Endothelial cell of umbilical vein (primary cell): ENCODE measurements around the gene UQCR10. TPM values are rescaled to one million over a fixed set of nuclear protein-coding genes. Genes with fewer than 3 reads are reported as not detected.

Experiments used
- BruUV-seq: library from RNA; stranded (reverse); fragments of 400-500 nt; replicated peaks from 2 replicates; lab custom pipeline; 2021; lab: Mats Ljungman, UMichigan
- CTCF ChIA-PET: fragments of 300-600, 350-600 bp; sonication (Branson Sonifier 250); formaldehyde crosslinking; loops from one replicate; lab custom pipeline; 2021; ENCODE audit warnings: antibody characterized with exemption, inconsistent platforms; lab: Charles Lee
- POLR2A ChIA-PET: fragments of 300-600, 350-600 bp; sonication (Branson Sonifier 250); formaldehyde crosslinking; loops from one replicate; lab custom pipeline; 2021; ENCODE audit warnings: antibody characterized with exemption, inconsistent platforms; lab: Charles Lee
- DNase-seq: peaks from one replicate; pipeline ENCODE4 v3.0.0-alpha.2; 2011; ENCODE audit warnings: low read depth, low spot score
- FAIRE-seq: peaks from 2 replicates; lab custom pipeline; 2011; peaks lifted over from hg19 to GRCh38; lab: Jason Lieb, UNC
- H2AFZ ChIP-seq: 2 replicates; pipeline ENCODE4 v1.6.0; 2012; ENCODE audit warnings: low read depth, low read length, control low read depth, inconsistent platforms
- H3K27ac ChIP-seq: 2 replicates; pipeline ENCODE4 v1.5.1; 2011; ENCODE audit warnings: low read depth, mild to moderate bottlenecking, control low read depth, low read length, moderate library complexity; ENCODE audit not compliant: insufficient read depth
- H3K27me3 ChIP-seq, 2 experiments: 2 replicates each; pipeline versions ENCODE4 v1.6.0 to v1.6.1; 2011; ENCODE audit warnings: low read length in 2 of 2, mixed read lengths in 1 of 2; ENCODE audit not compliant: control insufficient read depth in 2 of 2, insufficient read depth in 2 of 2
- H3K36me3 ChIP-seq, 2 experiments: 2 replicates in 1 of 2; 3 replicates in 1 of 2; pipeline ENCODE4 v1.5.1; 2011; ENCODE audit warnings: low read length in 2 of 2, mild to moderate bottlenecking in 1 of 2, moderate library complexity in 1 of 2; ENCODE audit not compliant: control insufficient read depth in 2 of 2, insufficient read depth in 2 of 2; ENCODE audit errors: extremely low read depth in 1 of 2
- H3K4me1 ChIP-seq: 3 replicates; pipeline ENCODE4 v1.5.1; 2011; ENCODE audit warnings: mild to moderate bottlenecking, low read length; ENCODE audit not compliant: control insufficient read depth, insufficient read depth; ENCODE audit errors: extremely low read depth
- H3K4me2 ChIP-seq: 2 replicates; pipeline ENCODE4 v1.6.1; 2011; ENCODE audit warnings: low read length, control low read depth, mixed read lengths; ENCODE audit not compliant: insufficient read depth
- H3K4me3 ChIP-seq, 3 experiments: fragments of 200-600 bp in 1 of 3; sonication (generic), shearing (Covaris generic) in 1 of 3; replicated peaks in 1 of 3; 2 replicates each; pipeline ENCODE4 v1.5.1; 2011 to 2016; ENCODE audit warnings: control low read depth in 3 of 3, low read length in 3 of 3, mild to moderate bottlenecking in 2 of 3, inconsistent platforms in 1 of 3, low read depth in 1 of 3, moderate library complexity in 1 of 3; ENCODE audit not compliant: insufficient read depth in 1 of 3
- H3K79me2 ChIP-seq: 2 replicates; pipeline ENCODE4 v1.6.0; 2012; ENCODE audit warnings: low read length, inconsistent platforms; ENCODE audit not compliant: control insufficient read depth, insufficient read depth
- H3K9ac ChIP-seq: replicated peaks from 2 replicates; pipeline ENCODE3; 2011; ENCODE audit warnings: low read length, control low read depth; ENCODE audit not compliant: insufficient read depth; ENCODE audit errors: extremely low read depth
- H3K9me1 ChIP-seq: replicated peaks from 3 replicates; pipeline ENCODE4 v1.6.0; 2011; ENCODE audit warnings: mild to moderate bottlenecking, low read length; ENCODE audit not compliant: control insufficient read depth, insufficient read depth; ENCODE audit errors: extremely low read depth
- H3K9me3 ChIP-seq: replicated peaks from 2 replicates; pipeline ENCODE4 v1.5.1; 2012; ENCODE audit warnings: low read length, inconsistent platforms; ENCODE audit not compliant: control insufficient read depth, insufficient read depth
- H4K20me1 ChIP-seq: replicated peaks from 2 replicates; pipeline ENCODE3; 2011; ENCODE audit warnings: mild to moderate bottlenecking, low read length; ENCODE audit not compliant: control insufficient read depth, insufficient read depth; ENCODE audit errors: extremely low read depth
- EZH2 ChIP-seq: IDR thresholded peaks from 2 replicates; pipeline ENCODE4 v1.6.1; 2012; ENCODE audit warnings: borderline replicate concordance, low read depth, mild to moderate bottlenecking, moderate library complexity, low read length, inconsistent platforms; ENCODE audit not compliant: severe bottlenecking
- FOS ChIP-seq: IDR thresholded peaks from 2 replicates; pipeline ENCODE4 v1.6.1; 2011; ENCODE audit warnings: mild to moderate bottlenecking, low read length, moderate library complexity, borderline replicate concordance; ENCODE audit not compliant: insufficient read depth
- GATA2 ChIP-seq: IDR thresholded peaks from 2 replicates; pipeline ENCODE4 v1.7.0; 2011; ENCODE audit warnings: low read depth, mild to moderate bottlenecking, moderate library complexity, mixed read lengths, low read length; ENCODE audit not compliant: insufficient read length, insufficient read depth
- JUN ChIP-seq: IDR thresholded peaks from 2 replicates; pipeline ENCODE4 v1.6.1; 2011; ENCODE audit warnings: borderline replicate concordance, low read depth; ENCODE audit not compliant: insufficient read length, insufficient read depth
- MYC ChIP-seq: IDR thresholded peaks from one replicate; pipeline ENCODE4 v1.6.1; 2011; ENCODE audit warnings: mild to moderate bottlenecking, low read depth, low read length
- POLR2A ChIP-seq: IDR thresholded peaks from 2 replicates; pipeline ENCODE4 v1.6.1; 2012; ENCODE audit warnings: low read depth, mild to moderate bottlenecking, control low read depth, low read length
- POLR2AphosphoS5 ChIP-seq: IDR thresholded peaks from 2 replicates; pipeline ENCODE4 v1.6.1; 2012; ENCODE audit warnings: low read depth, mild to moderate bottlenecking, control low read depth, low read length, moderate library complexity; ENCODE audit not compliant: insufficient read depth
- dilution Hi-C: fragments of 300-500 bp; cut with MboI; formaldehyde crosslinking; loops from one replicate; pipeline ENCODE4 v1.15.0; 2019; ENCODE audit warnings: low sequenced_read_pairs; ENCODE audit not compliant: extremely low pct_ligation_motif_present
- intact Hi-C: fragments of 100-400 bp; cut with micrococcal nuclease; formaldehyde crosslinking; loops from one replicate; pipeline ENCODE4 v1.10.0; 2022
- polyA plus RNA-seq, 4 experiments: library from polyadenylated mRNA; depleted of rRNA in 3 of 4; stranded (reverse) in 3 of 4; unstranded in 1 of 4; fragments of >200 nt; gene quantifications; 2 replicates each; pipeline versions ENCODE4 v1.2.1 to v1.2.3, GENCODE V29; 2011 to 2012; ENCODE audit warnings: missing spikeins in 1 of 4
- total RNA-seq: library from RNA; stranded (reverse); gene quantifications from 2 replicates; pipeline ENCODE4 v1.2.3, GENCODE V29; 2021
- TF ChIP-seq, protein P1 (sequence below), 2 donors: IDR thresholded peaks; 1 replicate in 1 of 2; 2 replicates in 1 of 2; pipeline ENCODE4 v1.5.1; 2011; ENCODE audit warnings: low read length in 2 of 2, mild to moderate bottlenecking in 2 of 2, moderate library complexity in 2 of 2, control low read depth in 1 of 2, inconsistent platforms in 1 of 2, low read depth in 1 of 2; ENCODE audit not compliant: insufficient read depth in 1 of 2; ENCODE audit errors: extremely low read depth in 1 of 2
- TF ChIP-seq, protein P2 (sequence below): IDR thresholded peaks from 2 replicates; pipeline ENCODE4 v1.6.1; 2011; ENCODE audit not compliant: insufficient read depth, insufficient read length

Gene UQCR10
- total and polyA plus RNA-seq, 2 donors (not counting 3 experiments of a cell fraction or from before 2014, with no cell fraction given): 96.6 to 196 TPM

GRCh38 chr22:29793396-29793795 is 26.2 kb downstream of the UQCR10 start:
- Histone ChIP-seq H3K9ac (no peak overlapping the region), H3K4me1 (peaks cover under 1% of the 10 kb centered on the region), H3K4me3 (no peak overlapping the region), H3K27ac (no peak overlapping the region), H4K20me1 (no peaks in the 10 kb centered on the region), H3K79me2 (no peaks in the 10 kb centered on the region), H3K9me3 (no peaks in the 10 kb centered on the region), H3K27me3 (no peaks in the 10 kb centered on the region), H3K36me3 (peaks cover 12 to 40% of the 10 kb centered on the region in 2 experiments), H3K4me2 (no peak overlapping the region), H3K9me1 (no peaks in the 10 kb centered on the region), H2AFZ (no peak overlapping the region)
- no peak for FAIRE-seq
- dilution Hi-C loops (no loop called here), intact Hi-C loops (loop anchor here (10.0 kb wide), 1 partner anchor 291 kb away; the partner anchor contains the start of gene HORMAD2)
- POLR2A ChIA-PET: no interaction called here
- no peak for DNase-seq
- TF ChIP-seq, protein P1, sequence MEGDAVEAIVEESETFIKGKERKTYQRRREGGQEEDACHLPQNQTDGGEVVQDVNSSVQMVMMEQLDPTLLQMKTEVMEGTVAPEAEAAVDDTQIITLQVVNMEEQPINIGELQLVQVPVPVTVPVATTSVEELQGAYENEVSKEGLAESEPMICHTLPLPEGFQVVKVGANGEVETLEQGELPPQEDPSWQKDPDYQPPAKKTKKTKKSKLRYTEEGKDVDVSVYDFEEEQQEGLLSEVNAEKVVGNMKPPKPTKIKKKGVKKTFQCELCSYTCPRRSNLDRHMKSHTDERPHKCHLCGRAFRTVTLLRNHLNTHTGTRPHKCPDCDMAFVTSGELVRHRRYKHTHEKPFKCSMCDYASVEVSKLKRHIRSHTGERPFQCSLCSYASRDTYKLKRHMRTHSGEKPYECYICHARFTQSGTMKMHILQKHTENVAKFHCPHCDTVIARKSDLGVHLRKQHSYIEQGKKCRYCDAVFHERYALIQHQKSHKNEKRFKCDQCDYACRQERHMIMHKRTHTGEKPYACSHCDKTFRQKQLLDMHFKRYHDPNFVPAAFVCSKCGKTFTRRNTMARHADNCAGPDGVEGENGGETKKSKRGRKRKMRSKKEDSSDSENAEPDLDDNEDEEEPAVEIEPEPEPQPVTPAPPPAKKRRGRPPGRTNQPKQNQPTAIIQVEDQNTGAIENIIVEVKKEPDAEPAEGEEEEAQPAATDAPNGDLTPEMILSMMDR (IDR thresholded peaks at IDR 0.05; ENCODE audit: extremely low read depth in 1 of 2, insufficient read depth in 1 of 2, low read depth in 1 of 2, low read length in 2 of 2): no peak
- TF ChIP-seq POLR2A: no peak
- no peak for TF ChIP-seq MYC
- TF ChIP-seq JUN: no peak
- no peak for TF ChIP-seq FOS
- TF ChIP-seq GATA2: no peak
- CTCF ChIA-PET: no interaction called here
- BruUV-seq: no TSS peak

DNA sequence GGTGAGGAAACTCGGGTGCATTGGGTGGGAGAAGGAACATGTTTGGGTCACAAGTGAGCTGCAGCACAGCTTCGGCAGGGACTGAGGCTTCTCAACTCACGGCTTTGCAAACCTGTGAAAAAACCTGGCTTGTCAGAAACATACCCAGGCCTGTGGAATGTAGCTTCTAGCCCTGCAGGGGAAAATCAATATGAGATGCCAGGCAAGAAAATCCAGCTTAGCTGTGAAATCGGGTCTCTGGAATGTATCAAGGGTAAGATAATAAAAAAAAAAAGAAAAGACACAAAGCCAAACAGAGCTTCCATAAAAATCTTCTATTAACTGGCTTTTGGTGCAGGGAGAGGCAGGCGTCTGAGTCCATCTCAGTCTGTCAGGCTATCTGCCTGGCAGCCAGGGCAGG is 28.5 kb downstream of the UQCR10 start:
- H3K4me3 ChIP-seq: no peak overlapping the region
- TF ChIP-seq MYC: no peak
- no peak for TF ChIP-seq POLR2A
- no peak for TF ChIP-seq EZH2
- TF ChIP-seq, protein P1 (IDR thresholded peaks at IDR 0.05; ENCODE audit: extremely low read depth in 1 of 2, insufficient read depth in 1 of 2, low read depth in 1 of 2, low read length in 2 of 2): no peak
- no peak for TF ChIP-seq POLR2AphosphoS5
- no peak for TF ChIP-seq FOS
- TF ChIP-seq, protein P2, sequence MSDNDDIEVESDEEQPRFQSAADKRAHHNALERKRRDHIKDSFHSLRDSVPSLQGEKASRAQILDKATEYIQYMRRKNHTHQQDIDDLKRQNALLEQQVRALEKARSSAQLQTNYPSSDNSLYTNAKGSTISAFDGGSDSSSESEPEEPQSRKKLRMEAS: no peak
- no peak for TF ChIP-seq JUN
- no peak for TF ChIP-seq GATA2
- intact Hi-C loops (loop anchor here (10.0 kb wide), 1 partner anchor 289 kb away; the partner anchor contains the start of gene HORMAD2), dilution Hi-C loops (no loop called here)
- H3K9ac ChIP-seq: no peak overlapping the region
- H3K27ac ChIP-seq: no peak overlapping the region
- CTCF ChIA-PET: interaction anchor here (1.2 to 1.5 kb wide), 2 partner anchors 210 to 293 kb away, joined by 3 to 7 read pairs; no protein-coding TSS in a partner anchor
- no peak for FAIRE-seq
- no peak for DNase-seq
- H3K9me1 ChIP-seq: no peaks in the 10 kb centered on the region
- H3K9me3 ChIP-seq: no peaks in the 10 kb centered on the region
- peaks cover 11 to 34% of the 10 kb centered on the region in 2 experiments for H3K36me3 ChIP-seq
- H3K4me2 ChIP-seq: no peak overlapping the region
- no peaks in the 10 kb centered on the region for H3K79me2 ChIP-seq
- H4K20me1 ChIP-seq: no peaks in the 10 kb centered on the region
- H3K27me3 ChIP-seq: no peaks in the 10 kb centered on the region
- BruUV-seq: no TSS peak
- no peak overlapping the region for H2AFZ ChIP-seq
- H3K4me1 ChIP-seq: peaks cover 14% of the 10 kb centered on the region
- POLR2A ChIA-PET: no interaction called here
